ENCODE data around the gene TOMM34. TPM values are rescaled to one million over a fixed set of nuclear protein-coding genes. Genes with fewer than 3 reads are reported as not detected.

The TOMM34 gene
- total and polyA plus RNA-seq, 2 experiments from 2014 or later = 27.4 to 38.7 TPM

GRCh38 chr20:44958276-44958675 is 1.9 kb downstream of the TOMM34 start (continued):
- TF ChIP-seq ZNF114 (CRISPR knock-in tag; IDR thresholded peaks at IDR 0.05) = no peak
- no peak for TF ChIP-seq CREB1 (CRISPR knock-in tag; IDR thresholded peaks at IDR 0.05; ENCODE audit: low read depth)
- TF ChIP-seq EZH2 (IDR thresholded peaks at IDR 0.05; ENCODE audit: low read depth, unreplicated experiment) = no peak
- no peak for TF ChIP-seq REST (IDR thresholded peaks at IDR 0.05; ENCODE audit: unreplicated experiment)
- TF ChIP-seq NANOG (IDR thresholded peaks at IDR 0.05; ENCODE audit: borderline replicate concordance) = no peak
- TF ChIP-seq STAT1 (IDR thresholded peaks at IDR 0.05; ENCODE audit: unreplicated experiment) = no peak
- TF ChIP-seq EZH2phosphoT487 (IDR thresholded peaks at IDR 0.05; ENCODE audit: unreplicated experiment) = no peak
- no peak for TF ChIP-seq ZNF331 (CRISPR knock-in tag; IDR thresholded peaks at IDR 0.05; ENCODE audit: low read depth)
- TF ChIP-seq POLR2AphosphoS5 (IDR thresholded peaks at IDR 0.05; ENCODE audit: low read depth) = no peak
- no peak for TF ChIP-seq JUNB (IDR thresholded peaks at IDR 0.05; ENCODE audit: unreplicated experiment)
- no peak for TF ChIP-seq ETS1 (IDR thresholded peaks at IDR 0.05)

- no peak for ATAC-seq
- no peak overlapping the region for H2AFZ ChIP-seq
- H3K36me3 Mint-ChIP-seq (ENCODE audit: low read depth) = peaks cover 52% of the 10 kb centered on the region
- no peak overlapping the region for H3K27ac ChIP-seq (ENCODE audit: low read depth)
- no peaks in the 10 kb centered on the region for H3K9me3 Mint-ChIP-seq
- H3F3A ChIP-seq (replicated peaks; ENCODE audit: low read depth) = no peaks in the 10 kb centered on the region
- no peak overlapping the region for H3K4me2 ChIP-seq
- peaks cover 28% of the 10 kb centered on the region for H3K79me2 ChIP-seq (replicated peaks; ENCODE audit: insufficient read depth)
- peaks cover 9% of the 10 kb centered on the region for H3K27me3 ChIP-seq (ENCODE audit: insufficient read depth)
- H3K4me1 Mint-ChIP-seq = peaks cover 23% of the 10 kb centered on the region
- H4K20me1 ChIP-seq (replicated peaks; ENCODE audit: insufficient read depth) = peaks cover 21% of the 10 kb centered on the region
- no peak overlapping the region for H3K27ac Mint-ChIP-seq
- no peak overlapping the region for H3K4me3 Mint-ChIP-seq
- peaks cover 3% of the 10 kb centered on the region for H3K27me3 Mint-ChIP-seq (ENCODE audit: insufficient read depth, low read depth, poor library complexity)
- no peak overlapping the region for H3K4me3 ChIP-seq
- peaks cover 24% of the 10 kb centered on the region for H3K36me3 ChIP-seq (ENCODE audit: insufficient read depth)
- no peaks in the 10 kb centered on the region for H3K9me2 ChIP-seq (ENCODE audit: insufficient read depth)
- no peak for DNase-seq (ENCODE audit: low spot score)
- peaks cover 22% of the 10 kb centered on the region for H3K4me1 ChIP-seq (ENCODE audit: insufficient read depth)
- TF ChIP-seq JUNB (IDR thresholded peaks at IDR 0.05; ENCODE audit: unreplicated experiment) (no peak), ETS1 (IDR thresholded peaks at IDR 0.05) (no peak), REST (IDR thresholded peaks at IDR 0.05; ENCODE audit: unreplicated experiment) (no peak), CTCF (conservative IDR thresholded peaks at IDR 0.05; ENCODE audit: low read depth in 2 of 2) (no peak), STAT1 (IDR thresholded peaks at IDR 0.05; ENCODE audit: unreplicated experiment) (no peak), CREB1 (CRISPR knock-in tag; IDR thresholded peaks at IDR 0.05; ENCODE audit: low read depth) (no peak), ZNF331 (CRISPR knock-in tag; IDR thresholded peaks at IDR 0.05; ENCODE audit: low read depth) (no peak), NANOG (IDR thresholded peaks at IDR 0.05; ENCODE audit: borderline replicate concordance) (no peak)
These were observed 3.8 kb downstream of the TOMM34 start for GRCh38 chr20:44956410-44956809.

All from GM23338 (cell line).